Activated naive CD8-positive, alpha-beta T cell treated with anti-CD3 and anti-CD28 coated beads, Interleukin-2, amount 50 U/mL, for 24 hours (primary cell): ENCODE measurements around the gene SYT15B.
"Not testable (repeated sequence)": the region's sequence is repeated elsewhere in the genome, so short reads cannot be mapped to it uniquely, and the experiment has no call there.

ENCODE experiments used
- ATAC-seq: fragments of 150-1000 bp; cut with Tn5 transposase; one replicate; pipeline ENCODE4 v1.10.0; 2021
- DNase-seq: peaks from one replicate; pipeline ENCODE4 v3.0.0; 2021
- H3K27ac Mint-ChIP-seq: one replicate; pipeline ENCODE4 v1.8.0; 2021; ENCODE audit warnings: mild to moderate bottlenecking, mixed read lengths
- H3K27me3 Mint-ChIP-seq: one replicate; pipeline ENCODE4 v1.8.0; 2021; ENCODE audit warnings: mixed read lengths
- H3K36me3 Mint-ChIP-seq: one replicate; pipeline ENCODE4 v1.8.0; 2021; ENCODE audit warnings: low read depth, mixed read lengths
- H3K4me1 Mint-ChIP-seq: one replicate; pipeline ENCODE4 v1.8.0; 2021; ENCODE audit warnings: mixed read lengths
- H3K4me3 Mint-ChIP-seq: one replicate; pipeline ENCODE4 v1.8.0; 2021; ENCODE audit warnings: mild to moderate bottlenecking, moderate library complexity, mixed read lengths
- H3K9me3 Mint-ChIP-seq: one replicate; pipeline ENCODE4 v1.8.0; 2021; ENCODE audit warnings: mixed read lengths

SYT15B gene

DNA sequence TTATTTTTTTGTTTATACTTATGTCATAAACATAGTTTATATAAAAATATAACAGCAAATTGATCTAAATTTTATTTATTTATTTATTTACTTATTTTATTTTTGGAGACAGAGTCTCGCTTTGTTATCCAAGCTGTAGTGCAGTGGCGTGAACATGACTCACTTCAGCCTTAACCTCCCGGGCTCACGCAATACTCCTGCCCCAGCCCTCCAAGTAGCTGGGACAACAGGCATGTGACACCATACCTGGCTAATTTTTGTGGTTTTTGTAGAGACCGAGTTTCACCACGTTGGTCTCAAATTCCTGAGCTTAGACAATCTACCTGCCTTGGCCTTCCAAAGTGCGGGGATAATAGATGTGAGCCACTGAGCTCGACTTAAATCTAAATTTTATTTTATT lies 13.0 kb downstream of the SYT15B start:
- DNase-seq, H3K4me1 Mint-ChIP-seq, H3K9me3 Mint-ChIP-seq, H3K36me3 Mint-ChIP-seq, H3K4me3 Mint-ChIP-seq, H3K27me3 Mint-ChIP-seq, ATAC-seq, H3K27ac Mint-ChIP-seq: not testable (repeated sequence)

- not testable (repeated sequence) for ATAC-seq, DNase-seq, H3K27ac Mint-ChIP-seq, H3K4me1 Mint-ChIP-seq, H3K36me3 Mint-ChIP-seq, H3K9me3 Mint-ChIP-seq, H3K27me3 Mint-ChIP-seq, H3K4me3 Mint-ChIP-seq
Observed at GRCh38 chr10:47746780-47747376, 16.5 kb downstream of the SYT15B start.

- H3K27ac Mint-ChIP-seq, H3K36me3 Mint-ChIP-seq, DNase-seq, H3K9me3 Mint-ChIP-seq, H3K4me3 Mint-ChIP-seq, H3K4me1 Mint-ChIP-seq, H3K27me3 Mint-ChIP-seq, ATAC-seq: not testable (repeated sequence)
Observed at GRCh38 chr10:47744881-47745280, 18.5 kb downstream of the SYT15B start.

DNA sequence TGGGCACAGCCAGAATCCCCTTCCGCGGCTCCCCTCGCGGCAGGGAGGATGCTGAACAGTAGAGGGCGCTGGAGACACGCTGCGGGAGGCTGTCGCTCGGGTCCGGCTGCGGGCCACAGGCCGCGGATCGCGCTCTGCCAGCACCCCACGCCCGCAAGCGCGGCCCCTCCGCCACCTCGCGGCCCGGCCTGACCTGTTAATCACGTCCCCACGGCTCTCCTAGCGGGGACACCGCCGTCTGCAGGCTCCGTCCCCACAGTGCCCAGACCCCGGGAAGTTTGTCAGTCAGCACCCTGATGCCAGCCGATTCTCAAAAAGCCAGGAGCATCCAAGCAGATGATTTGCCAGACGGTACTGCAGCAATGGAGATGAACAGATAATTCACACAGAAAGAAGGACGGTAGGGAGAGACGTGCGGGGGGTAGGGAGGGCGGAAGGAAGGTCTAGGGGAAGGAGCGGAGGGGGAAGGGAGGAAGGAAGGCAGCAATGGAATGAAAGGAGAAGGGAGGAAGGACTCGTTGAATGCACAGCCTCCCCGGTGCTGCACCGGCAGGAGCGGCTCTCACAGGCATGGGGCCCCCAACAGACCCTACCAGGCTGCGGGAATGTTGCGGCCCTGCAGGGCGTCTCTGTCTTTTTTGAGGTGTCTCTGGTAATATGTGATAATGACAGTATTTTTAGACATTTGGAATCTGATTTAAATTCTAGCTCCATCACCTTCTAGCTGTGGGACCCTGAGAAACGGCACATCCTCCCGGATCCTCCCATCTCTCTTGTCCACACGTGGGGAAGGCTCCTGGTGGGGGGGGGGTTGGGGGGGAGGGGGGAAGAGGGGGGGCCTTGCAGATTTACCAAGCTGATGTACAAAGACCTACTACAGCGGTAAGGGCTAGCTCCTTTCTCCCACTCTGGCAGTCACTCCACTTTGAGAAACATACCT lies 19.5 kb downstream of the SYT15B start:
- not testable (repeated sequence) for H3K27ac Mint-ChIP-seq, H3K36me3 Mint-ChIP-seq, H3K4me1 Mint-ChIP-seq, H3K27me3 Mint-ChIP-seq, H3K4me3 Mint-ChIP-seq, H3K9me3 Mint-ChIP-seq
- ATAC-seq = peak; percentile 88
- peak; percentile 27 for DNase-seq

- H3K36me3 Mint-ChIP-seq, DNase-seq, H3K4me3 Mint-ChIP-seq, H3K27me3 Mint-ChIP-seq, H3K9me3 Mint-ChIP-seq, H3K4me1 Mint-ChIP-seq, H3K27ac Mint-ChIP-seq: not testable (repeated sequence)
- peak; percentile 69 for ATAC-seq
Observed at GRCh38 chr10:47740868-47741267, 22.5 kb downstream of the SYT15B start.

DNA sequence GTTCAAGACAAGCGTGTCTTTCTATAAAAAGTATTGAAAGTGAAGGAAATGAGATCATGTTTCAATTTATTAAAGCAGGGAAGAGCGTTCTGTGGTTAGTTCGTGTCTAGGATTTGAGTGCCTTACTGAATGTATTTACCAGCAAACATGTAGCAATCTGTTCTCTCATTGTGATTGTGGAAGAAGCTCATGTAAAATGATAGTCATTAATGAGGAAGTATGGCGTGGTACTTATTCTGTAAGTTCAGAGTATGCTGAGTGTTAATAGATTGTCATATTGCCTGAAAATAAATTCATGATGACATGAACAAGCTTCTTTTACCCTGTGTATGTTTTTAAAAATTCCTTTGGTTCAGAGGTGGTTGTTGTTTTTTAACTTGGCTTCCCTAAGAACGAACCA lies 32.5 kb downstream of the SYT15B start:
- not testable (repeated sequence) for H3K4me3 Mint-ChIP-seq, H3K27ac Mint-ChIP-seq, H3K4me1 Mint-ChIP-seq, H3K27me3 Mint-ChIP-seq, H3K9me3 Mint-ChIP-seq, ATAC-seq, H3K36me3 Mint-ChIP-seq, DNase-seq

DNA sequence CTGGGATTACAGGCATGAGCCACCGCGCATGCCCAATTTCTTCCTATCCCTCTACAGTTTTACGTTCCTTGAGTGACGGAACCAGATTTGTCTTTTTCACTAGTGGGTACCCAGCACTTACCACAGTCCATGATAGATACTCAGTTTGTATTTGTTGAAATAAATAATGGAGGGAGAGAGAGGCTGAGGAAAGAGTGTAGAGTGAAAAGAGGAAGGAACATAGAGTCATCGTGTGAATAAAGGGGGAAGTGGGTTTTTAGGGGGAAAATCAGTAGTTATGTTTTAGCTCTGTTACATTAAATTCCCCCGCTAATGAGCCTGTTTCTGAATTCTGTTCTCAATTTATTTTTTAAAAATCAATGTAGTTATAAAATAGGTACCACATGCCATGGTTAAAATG lies 37.7 kb downstream of the SYT15B start:
- H3K4me3 Mint-ChIP-seq, H3K9me3 Mint-ChIP-seq, ATAC-seq, H3K27ac Mint-ChIP-seq, H3K27me3 Mint-ChIP-seq, H3K36me3 Mint-ChIP-seq, DNase-seq, H3K4me1 Mint-ChIP-seq: not testable (repeated sequence)

- H3K4me1 Mint-ChIP-seq, ATAC-seq, H3K27me3 Mint-ChIP-seq, H3K36me3 Mint-ChIP-seq, DNase-seq, H3K27ac Mint-ChIP-seq, H3K9me3 Mint-ChIP-seq, H3K4me3 Mint-ChIP-seq: not testable (repeated sequence)
Observed at GRCh38 chr10:47725047-47725446, 38.3 kb downstream of the SYT15B start.

DNA sequence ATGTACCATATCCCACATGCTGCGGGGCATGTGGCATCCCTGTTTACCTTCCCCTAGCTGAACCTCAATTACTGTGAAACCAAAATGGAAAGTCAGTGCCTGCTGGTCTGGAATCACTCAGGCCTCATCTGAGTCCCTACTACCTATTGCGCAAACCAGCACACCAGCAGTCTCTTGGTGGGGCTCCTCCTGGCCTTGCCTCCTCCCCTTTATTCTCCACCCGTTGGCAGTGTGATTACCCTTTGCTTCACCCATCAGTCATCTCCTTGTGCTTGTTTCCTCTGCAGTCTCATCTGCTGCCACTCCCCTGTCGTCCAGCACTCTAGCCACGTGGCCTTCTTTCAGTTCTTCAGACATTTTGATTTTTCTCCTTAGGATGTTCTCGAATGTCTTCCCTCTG lies 39.3 kb downstream of the SYT15B start:
- ATAC-seq, DNase-seq, H3K27ac Mint-ChIP-seq, H3K9me3 Mint-ChIP-seq, H3K36me3 Mint-ChIP-seq, H3K27me3 Mint-ChIP-seq, H3K4me1 Mint-ChIP-seq, H3K4me3 Mint-ChIP-seq: not testable (repeated sequence)

DNA sequence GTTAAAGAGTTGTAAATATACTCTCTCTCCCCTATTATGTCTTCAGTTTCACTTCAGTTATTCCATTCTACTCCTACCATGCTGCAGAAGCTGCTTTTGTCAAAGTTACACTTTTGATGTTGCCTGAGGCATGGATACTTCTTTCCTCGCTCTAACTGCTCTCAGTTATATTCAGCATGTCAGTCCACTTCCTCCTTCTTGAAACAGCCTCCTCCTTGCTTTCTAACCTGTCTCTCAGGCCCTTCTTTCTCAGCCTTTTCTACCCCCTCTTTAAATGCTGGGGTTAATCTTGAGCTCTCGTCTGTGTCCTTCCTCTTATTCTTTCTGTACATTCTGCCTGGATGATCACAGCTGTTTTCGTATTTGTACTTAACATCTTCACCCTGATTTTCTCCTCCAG lies 40.0 kb downstream of the SYT15B start:
- not testable (repeated sequence) for H3K36me3 Mint-ChIP-seq, H3K4me3 Mint-ChIP-seq, H3K9me3 Mint-ChIP-seq, DNase-seq, H3K27me3 Mint-ChIP-seq, H3K27ac Mint-ChIP-seq, H3K4me1 Mint-ChIP-seq, ATAC-seq

- not testable (repeated sequence) for H3K27me3 Mint-ChIP-seq, H3K27ac Mint-ChIP-seq, H3K9me3 Mint-ChIP-seq, H3K36me3 Mint-ChIP-seq, DNase-seq, ATAC-seq, H3K4me1 Mint-ChIP-seq, H3K4me3 Mint-ChIP-seq
Observed at GRCh38 chr10:47717011-47717769, 46.2 kb downstream of the SYT15B start.
